ENCODE measurements around the gene PKD1L1.
A peak's percentile ranks its signal among the peaks of the same experiment; 100 is the strongest.

Gene PKD1L1

GRCh38 chr7:47897831-47898230, 50.4 kb downstream of the PKD1L1 start:
- no peak for DNase-seq (ENCODE audit: low read depth)

GRCh38 chr7:47896809-47897423, 51.4 kb downstream of the PKD1L1 start:
- no peak for DNase-seq (ENCODE audit: low read depth)

GRCh38 chr7:47895026-47895425, 53.2 kb downstream of the PKD1L1 start:
- DNase-seq (ENCODE audit: low read depth), result no peak

- no peak for DNase-seq (ENCODE audit: low read depth)
Observed at GRCh38 chr7:47893721-47894365, 54.4 kb downstream of the PKD1L1 start.

- DNase-seq (ENCODE audit: low read depth), result peak; percentile 1
Observed at GRCh38 chr7:47893238-47893637, 55.0 kb downstream of the PKD1L1 start.

GRCh38 chr7:47890606-47891005, 57.7 kb downstream of the PKD1L1 start:
- no peak for DNase-seq (ENCODE audit: low read depth)

GRCh38 chr7:47890125-47890524, 58.1 kb downstream of the PKD1L1 start:
- DNase-seq (ENCODE audit: low read depth), result no peak

- no peak for DNase-seq (ENCODE audit: low read depth)
Observed at GRCh38 chr7:47889723-47890122, 58.5 kb downstream of the PKD1L1 start.

GRCh38 chr7:47888371-47889265, 59.6 kb downstream of the PKD1L1 start:
- no peak for DNase-seq (ENCODE audit: low read depth)

GRCh38 chr7:47887016-47887640, 61.1 kb downstream of the PKD1L1 start:
- no peak for DNase-seq (ENCODE audit: low read depth)

- DNase-seq (ENCODE audit: low read depth), result no peak
Observed at GRCh38 chr7:47885987-47886811, 62.1 kb downstream of the PKD1L1 start.

- peak; percentile 11 for DNase-seq (ENCODE audit: low read depth)
Observed at GRCh38 chr7:47885309-47885986, 62.8 kb downstream of the PKD1L1 start.

- DNase-seq (ENCODE audit: low read depth), result no peak
Observed at GRCh38 chr7:47884675-47885074, 63.6 kb downstream of the PKD1L1 start.

- no peak for DNase-seq (ENCODE audit: low read depth)
Observed at GRCh38 chr7:47882635-47883034, 65.6 kb downstream of the PKD1L1 start.

- DNase-seq (ENCODE audit: low read depth), result no peak
Observed at GRCh38 chr7:47881256-47881655, 67.0 kb downstream of the PKD1L1 start.

- no peak for DNase-seq (ENCODE audit: low read depth)
Observed at GRCh38 chr7:47878662-47879061, 69.6 kb downstream of the PKD1L1 start.

GRCh38 chr7:47877336-47877735, 70.9 kb downstream of the PKD1L1 start:
- DNase-seq (ENCODE audit: low read depth), result no peak

GRCh38 chr7:47875998-47876744, 72.1 kb downstream of the PKD1L1 start:
- no peak for DNase-seq (ENCODE audit: low read depth)

GRCh38 chr7:47875406-47875805, 72.9 kb downstream of the PKD1L1 start:
- no peak for DNase-seq (ENCODE audit: low read depth)

GRCh38 chr7:47873762-47874161, 74.5 kb downstream of the PKD1L1 start:
- DNase-seq (ENCODE audit: low read depth), result no peak

All from activated T-cell treated with anti-CD3 and anti-CD28 coated beads for 48 hours (primary cell).